SK-N-SH treated with all-trans-retinoic acid at 6 μM for 48 hours (cell line): ENCODE measurements around the gene GET4.

ENCODE experiments used
- ATAC-seq: fragments of 200-7000 bp; cut with Tn5 transposase; 3 replicates; pipeline ENCODE4 v1.9.1; 2020; ENCODE audit warnings: mild to moderate bottlenecking, moderate library complexity
- ARNTL ChIP-seq: fragments of 450-650 bp; formaldehyde crosslinking; IDR thresholded peaks from 2 replicates; pipeline ENCODE4 v1.5.0; 2020; ENCODE audit warnings: low read depth, mild to moderate bottlenecking, moderate library complexity, borderline replicate concordance
- BACH2 ChIP-seq: fragments of 250-450 bp; sonication (Bioruptor Pico); IDR thresholded peaks from 2 replicates; pipeline ENCODE4 v1.9.0; 2021; ENCODE audit warnings: mild to moderate bottlenecking, borderline replicate concordance
- CSDC2 ChIP-seq: fragments of 250-450 bp; sonication (Bioruptor Pico); IDR thresholded peaks from 2 replicates; pipeline ENCODE4 v1.5.0; 2020; ENCODE audit warnings: mild to moderate bottlenecking, moderate library complexity
- ESRRG ChIP-seq: fragments of 250-450 bp; sonication (Bioruptor Pico); IDR thresholded peaks from 2 replicates; pipeline ENCODE4 v1.6.1; 2021; ENCODE audit warnings: mild to moderate bottlenecking
- GLIS3 ChIP-seq: fragments of 250-450 bp; sonication (Bioruptor Pico); IDR thresholded peaks from 2 replicates; pipeline ENCODE4 v1.5.0; 2020; ENCODE audit warnings: mild to moderate bottlenecking, moderate library complexity
- OSR1 ChIP-seq: fragments of 250-450 bp; sonication (Bioruptor Pico); IDR thresholded peaks from 2 replicates; pipeline ENCODE4 v1.8.0; 2022; ENCODE audit warnings: moderate library complexity, mild to moderate bottlenecking, inconsistent platforms
- PPARA ChIP-seq: fragments of 250-450 bp; sonication (Bioruptor Pico); IDR thresholded peaks from 2 replicates; pipeline ENCODE4 v1.5.0; 2020; ENCODE audit warnings: mild to moderate bottlenecking, borderline replicate concordance
- RARB ChIP-seq: fragments of 250-450 bp; sonication (Bioruptor Pico); IDR thresholded peaks from 2 replicates; pipeline ENCODE4 v1.8.0; 2021; ENCODE audit warnings: mild to moderate bottlenecking, moderate library complexity
- SNAI2 ChIP-seq: fragments of 250-450 bp; sonication (Bioruptor Pico); IDR thresholded peaks from 2 replicates; pipeline ENCODE4 v1.5.0; 2020; ENCODE audit warnings: mild to moderate bottlenecking, moderate library complexity
- TCF4 ChIP-seq: fragments of 250-450 bp; sonication (Bioruptor Pico); IDR thresholded peaks from 2 replicates; pipeline ENCODE4 v1.8.0; 2021; ENCODE audit warnings: mild to moderate bottlenecking, moderate library complexity, borderline replicate concordance
- TOX ChIP-seq: fragments of 250-450 bp; sonication (Bioruptor Pico); IDR thresholded peaks from 2 replicates; pipeline ENCODE4 v1.8.0; 2021; ENCODE audit warnings: mild to moderate bottlenecking, moderate library complexity, borderline replicate concordance
- TSHZ2 ChIP-seq: fragments of 250-450 bp; sonication (Bioruptor Pico); IDR thresholded peaks from 2 replicates; pipeline ENCODE4 v1.5.0; 2020; ENCODE audit warnings: mild to moderate bottlenecking, moderate library complexity
- ZFP3 ChIP-seq: fragments of 250-450 bp; sonication (Bioruptor Pico); IDR thresholded peaks from 2 replicates; pipeline ENCODE4 v1.5.0; 2020; ENCODE audit warnings: mild to moderate bottlenecking, moderate library complexity
- ZFP30 ChIP-seq: fragments of 450-650 bp; formaldehyde crosslinking; IDR thresholded peaks from 2 replicates; pipeline ENCODE4 v1.5.0; 2022; ENCODE audit warnings: mild to moderate bottlenecking, moderate library complexity
- ZNF565 ChIP-seq: fragments of 450-650 bp; formaldehyde crosslinking; conservative IDR thresholded peaks from 2 replicates; pipeline ENCODE4 v1.5.0; 2020; ENCODE audit warnings: low read depth, mild to moderate bottlenecking, moderate library complexity
- ZNF70 ChIP-seq: fragments of 450-650 bp; formaldehyde crosslinking; IDR thresholded peaks from 2 replicates; pipeline ENCODE4 v1.5.0; 2020; ENCODE audit warnings: mild to moderate bottlenecking, moderate library complexity
- ZNF8 ChIP-seq: fragments of 450-650 bp; formaldehyde crosslinking; IDR thresholded peaks from 2 replicates; pipeline ENCODE4 v1.5.0; 2020; ENCODE audit warnings: mild to moderate bottlenecking, moderate library complexity
- TF ChIP-seq, protein P1 (sequence below): fragments of 250-450 bp; sonication (Bioruptor Pico); IDR thresholded peaks from 2 replicates; pipeline ENCODE4 v1.8.0; 2021; ENCODE audit warnings: low read depth, mild to moderate bottlenecking, moderate library complexity, borderline replicate concordance
- TF ChIP-seq, protein P2 (sequence below): fragments of 250-450 bp; sonication (Bioruptor Pico); IDR thresholded peaks from 2 replicates; pipeline ENCODE4 v1.5.1; 2020; ENCODE audit warnings: low read depth, mild to moderate bottlenecking, moderate library complexity
- TF ChIP-seq, protein P3 (sequence below): fragments of 250-450 bp; sonication (Bioruptor Pico); IDR thresholded peaks from 2 replicates; pipeline ENCODE4 v1.8.0; 2020; ENCODE audit warnings: mild to moderate bottlenecking, moderate library complexity, borderline replicate concordance
- TF ChIP-seq, protein P4 (sequence below): fragments of 250-450 bp; sonication (Bioruptor Pico); IDR thresholded peaks from 2 replicates; pipeline ENCODE4 v1.5.1; 2021; ENCODE audit warnings: mild to moderate bottlenecking, moderate library complexity

GET4 gene

DNA sequence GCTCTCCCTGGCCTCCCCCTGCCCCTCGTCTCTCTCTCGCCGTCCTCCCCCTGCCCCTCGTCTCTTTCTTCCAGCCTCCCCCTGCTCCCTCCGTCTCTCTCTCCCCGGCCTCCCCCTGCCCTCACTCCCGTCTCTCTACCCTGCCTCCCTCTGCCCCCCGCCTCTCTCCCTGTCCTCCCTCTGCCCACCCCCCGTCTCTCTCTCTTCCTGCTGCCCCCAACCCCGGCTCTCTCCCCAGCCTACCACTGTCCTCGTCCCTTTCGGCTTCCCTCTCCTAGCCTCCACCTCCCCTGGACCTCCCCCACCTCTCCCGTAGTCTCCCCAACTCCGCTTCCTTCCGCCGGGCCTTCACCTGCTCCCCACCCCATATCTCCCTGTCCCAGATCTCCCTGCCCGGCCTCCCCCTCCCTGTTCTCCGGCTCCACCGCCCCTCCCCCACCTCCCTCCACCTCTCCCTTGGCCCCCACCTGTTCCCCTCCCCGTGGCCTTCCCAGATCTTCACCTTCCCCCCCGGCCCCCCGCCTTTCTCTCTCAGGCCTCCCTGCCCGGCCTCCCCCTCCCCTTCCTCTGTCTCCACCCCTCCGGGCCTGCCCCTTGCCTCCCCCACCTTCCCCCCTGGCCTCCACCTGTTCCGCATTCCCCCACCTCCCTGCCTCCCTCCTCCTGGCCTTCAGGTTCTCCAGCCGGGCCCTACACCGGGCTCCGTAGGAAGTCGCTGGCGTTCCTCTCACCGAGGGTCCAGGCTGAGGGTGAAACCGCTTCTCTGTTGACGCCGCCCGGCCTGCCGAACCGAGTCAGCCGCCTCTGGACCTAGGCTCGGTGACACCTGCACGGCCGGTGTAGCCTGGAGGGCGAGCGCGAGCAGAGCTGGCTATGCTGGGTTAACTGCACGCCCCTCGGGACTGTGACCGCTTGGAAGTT, 1.2 kb downstream of the GET4 start:
- no peak for ATAC-seq
- no peak for TF ChIP-seq ARNTL (CRISPR knock-in tag)
- TF ChIP-seq BACH2 (CRISPR knock-in tag): no peak
- TF ChIP-seq TOX (CRISPR knock-in tag): no peak

DNA sequence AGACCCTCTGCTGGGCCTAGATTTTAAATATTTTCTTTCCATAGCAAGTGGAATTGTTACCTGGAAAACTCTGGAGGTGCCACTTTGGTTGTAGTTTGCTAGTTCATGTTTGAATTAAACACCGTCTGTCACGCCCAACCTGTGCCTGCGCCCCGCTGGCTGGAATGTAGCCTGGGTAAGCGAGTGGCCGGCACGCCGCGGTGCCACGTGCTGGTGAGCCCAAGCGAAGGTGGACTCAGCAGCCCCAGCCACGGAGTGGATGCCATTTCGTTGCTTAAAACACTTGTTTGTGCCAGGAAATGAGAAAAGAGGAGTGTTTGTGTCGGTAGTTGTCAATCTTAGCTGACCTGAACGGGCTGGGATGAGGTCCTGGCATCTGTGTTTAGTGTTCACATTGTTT, 2.7 kb downstream of the GET4 start:
- TF ChIP-seq, protein P1, sequence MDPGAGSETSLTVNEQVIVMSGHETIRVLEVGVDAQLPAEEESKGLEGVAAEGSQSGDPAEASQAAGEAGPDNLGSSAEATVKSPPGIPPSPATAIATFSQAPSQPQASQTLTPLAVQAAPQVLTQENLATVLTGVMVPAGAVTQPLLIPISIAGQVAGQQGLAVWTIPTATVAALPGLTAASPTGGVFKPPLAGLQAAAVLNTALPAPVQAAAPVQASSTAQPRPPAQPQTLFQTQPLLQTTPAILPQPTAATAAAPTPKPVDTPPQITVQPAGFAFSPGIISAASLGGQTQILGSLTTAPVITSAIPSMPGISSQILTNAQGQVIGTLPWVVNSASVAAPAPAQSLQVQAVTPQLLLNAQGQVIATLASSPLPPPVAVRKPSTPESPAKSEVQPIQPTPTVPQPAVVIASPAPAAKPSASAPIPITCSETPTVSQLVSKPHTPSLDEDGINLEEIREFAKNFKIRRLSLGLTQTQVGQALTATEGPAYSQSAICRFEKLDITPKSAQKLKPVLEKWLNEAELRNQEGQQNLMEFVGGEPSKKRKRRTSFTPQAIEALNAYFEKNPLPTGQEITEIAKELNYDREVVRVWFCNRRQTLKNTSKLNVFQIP (CRISPR knock-in tag): no peak
- TF ChIP-seq ZFP3 (no peak), CSDC2 (no peak), ARNTL (CRISPR knock-in tag) (no peak), PPARA (no peak), ZFP30 (CRISPR knock-in tag) (no peak), BACH2 (CRISPR knock-in tag) (no peak), TSHZ2 (no peak)
- TF ChIP-seq, protein P2, sequence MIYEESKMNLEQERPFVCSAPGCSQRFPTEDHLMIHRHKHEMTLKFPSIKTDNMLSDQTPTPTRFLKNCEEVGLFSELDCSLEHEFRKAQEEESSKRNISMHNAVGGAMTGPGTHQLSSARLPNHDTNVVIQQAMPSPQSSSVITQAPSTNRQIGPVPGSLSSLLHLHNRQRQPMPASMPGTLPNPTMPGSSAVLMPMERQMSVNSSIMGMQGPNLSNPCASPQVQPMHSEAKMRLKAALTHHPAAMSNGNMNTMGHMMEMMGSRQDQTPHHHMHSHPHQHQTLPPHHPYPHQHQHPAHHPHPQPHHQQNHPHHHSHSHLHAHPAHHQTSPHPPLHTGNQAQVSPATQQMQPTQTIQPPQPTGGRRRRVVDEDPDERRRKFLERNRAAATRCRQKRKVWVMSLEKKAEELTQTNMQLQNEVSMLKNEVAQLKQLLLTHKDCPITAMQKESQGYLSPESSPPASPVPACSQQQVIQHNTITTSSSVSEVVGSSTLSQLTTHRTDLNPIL (CRISPR knock-in tag): no peak
- TF ChIP-seq, protein P3, sequence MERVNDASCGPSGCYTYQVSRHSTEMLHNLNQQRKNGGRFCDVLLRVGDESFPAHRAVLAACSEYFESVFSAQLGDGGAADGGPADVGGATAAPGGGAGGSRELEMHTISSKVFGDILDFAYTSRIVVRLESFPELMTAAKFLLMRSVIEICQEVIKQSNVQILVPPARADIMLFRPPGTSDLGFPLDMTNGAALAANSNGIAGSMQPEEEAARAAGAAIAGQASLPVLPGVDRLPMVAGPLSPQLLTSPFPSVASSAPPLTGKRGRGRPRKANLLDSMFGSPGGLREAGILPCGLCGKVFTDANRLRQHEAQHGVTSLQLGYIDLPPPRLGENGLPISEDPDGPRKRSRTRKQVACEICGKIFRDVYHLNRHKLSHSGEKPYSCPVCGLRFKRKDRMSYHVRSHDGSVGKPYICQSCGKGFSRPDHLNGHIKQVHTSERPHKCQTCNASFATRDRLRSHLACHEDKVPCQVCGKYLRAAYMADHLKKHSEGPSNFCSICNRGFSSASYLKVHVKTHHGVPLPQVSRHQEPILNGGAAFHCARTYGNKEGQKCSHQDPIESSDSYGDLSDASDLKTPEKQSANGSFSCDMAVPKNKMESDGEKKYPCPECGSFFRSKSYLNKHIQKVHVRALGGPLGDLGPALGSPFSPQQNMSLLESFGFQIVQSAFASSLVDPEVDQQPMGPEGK (CRISPR knock-in tag): no peak
- no peak for ATAC-seq

- ATAC-seq: no peak
- TF ChIP-seq, protein P4, sequence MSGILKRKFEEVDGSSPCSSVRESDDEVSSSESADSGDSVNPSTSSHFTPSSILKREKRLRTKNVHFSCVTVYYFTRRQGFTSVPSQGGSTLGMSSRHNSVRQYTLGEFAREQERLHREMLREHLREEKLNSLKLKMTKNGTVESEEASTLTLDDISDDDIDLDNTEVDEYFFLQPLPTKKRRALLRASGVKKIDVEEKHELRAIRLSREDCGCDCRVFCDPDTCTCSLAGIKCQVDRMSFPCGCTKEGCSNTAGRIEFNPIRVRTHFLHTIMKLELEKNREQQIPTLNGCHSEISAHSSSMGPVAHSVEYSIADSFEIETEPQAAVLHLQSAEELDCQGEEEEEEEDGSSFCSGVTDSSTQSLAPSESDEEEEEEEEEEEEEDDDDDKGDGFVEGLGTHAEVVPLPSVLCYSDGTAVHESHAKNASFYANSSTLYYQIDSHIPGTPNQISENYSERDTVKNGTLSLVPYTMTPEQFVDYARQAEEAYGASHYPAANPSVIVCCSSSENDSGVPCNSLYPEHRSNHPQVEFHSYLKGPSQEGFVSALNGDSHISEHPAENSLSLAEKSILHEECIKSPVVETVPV (CRISPR knock-in tag): no peak
- no peak for TF ChIP-seq ZFP3
- TF ChIP-seq RARB (CRISPR knock-in tag): no peak
- no peak for TF ChIP-seq OSR1 (CRISPR knock-in tag)
- no peak for TF ChIP-seq ESRRG (CRISPR knock-in tag)
- TF ChIP-seq ZNF8 (CRISPR knock-in tag): no peak
- no peak for TF ChIP-seq TCF4
- no peak for TF ChIP-seq GLIS3 (CRISPR knock-in tag)
- no peak for TF ChIP-seq SNAI2 (CRISPR knock-in tag)
- no peak for TF ChIP-seq CSDC2
- TF ChIP-seq, all 23 proteins: peak for 0
These were observed 3.4 kb downstream of the GET4 start for GRCh38 chr7:879706-880105.

- ATAC-seq: no peak
- TF ChIP-seq SNAI2 (CRISPR knock-in tag): no peak
- TF ChIP-seq RARB (CRISPR knock-in tag): no peak
- no peak for TF ChIP-seq TSHZ2
- no peak for TF ChIP-seq TOX (CRISPR knock-in tag)
- TF ChIP-seq GLIS3 (CRISPR knock-in tag): no peak
- TF ChIP-seq ZFP3: no peak
- TF ChIP-seq, protein P4 (CRISPR knock-in tag): no peak
- no peak for TF ChIP-seq ZNF70 (CRISPR knock-in tag)
- no peak for TF ChIP-seq TCF4
- no peak for TF ChIP-seq ZFP30 (CRISPR knock-in tag)
- no peak for TF ChIP-seq PPARA
- TF ChIP-seq ZNF8 (CRISPR knock-in tag): no peak
- no peak for TF ChIP-seq ZNF565 (CRISPR knock-in tag)
These were observed 4.1 kb downstream of the GET4 start for GRCh38 chr7:880450-880849.
